HUES64 (cell line): ENCODE results near the gene TEX36.
"Not testable (repeated sequence)": the region's sequence is repeated elsewhere in the genome, so short reads cannot be mapped to it uniquely, and the experiment has no call there.

Source experiments
- H3K27ac ChIP-seq: 2 replicates; pipeline ENCODE4 v1.7.0; 2013; ENCODE audit warnings: low read depth, low read length, inconsistent platforms
- H3K27me3 ChIP-seq: 2 replicates; pipeline ENCODE4 v1.6.1; 2013; ENCODE audit warnings: mild to moderate bottlenecking, low read length; ENCODE audit not compliant: insufficient read depth
- H3K36me3 ChIP-seq: 2 replicates; pipeline ENCODE4 v1.6.1; 2013; ENCODE audit warnings: mild to moderate bottlenecking, low read length; ENCODE audit not compliant: insufficient read depth
- H3K4me1 ChIP-seq: 2 replicates; pipeline ENCODE4 v1.6.1; 2013; ENCODE audit warnings: mild to moderate bottlenecking, low read length, moderate library complexity; ENCODE audit not compliant: insufficient read depth
- H3K4me3 ChIP-seq: 2 replicates; pipeline ENCODE4 v1.5.1; 2013; ENCODE audit warnings: mild to moderate bottlenecking, low read length, moderate library complexity
- H3K9ac ChIP-seq: 2 replicates; pipeline ENCODE4 v1.6.1; 2013; ENCODE audit warnings: mild to moderate bottlenecking, low read depth, low read length
- H3K9me3 ChIP-seq: 2 replicates; pipeline ENCODE4 v1.6.1; 2013; ENCODE audit warnings: low read depth, low read length; ENCODE audit not compliant: insufficient read depth
- WGBS: fragments of 150-250, 120-280 bp; methylation state at CpG from one replicate; pipeline ENCODE4 v1.1.7; 2013; ENCODE audit warnings: missing lambda C conversion rate; 5-methylcytosine and 5-hydroxymethylcytosine counted together

The TEX36 gene

GRCh38 chr10:125628104-125629049 is 54.6 kb downstream of the TEX36 start:
- Histone ChIP-seq H3K27me3 (no peaks in the 10 kb centered on the region), H3K36me3 (no peaks in the 10 kb centered on the region), H3K4me1 (no peaks in the 10 kb centered on the region), H3K4me3 (no peak overlapping the region), H3K9ac (no peak overlapping the region), H3K27ac (no peak overlapping the region), H3K9me3 (no peaks in the 10 kb centered on the region)
- WGBS = 94% methylated on average over 9 of the region's 11 CpGs

- no peaks in the 10 kb centered on the region for H3K27me3 ChIP-seq
- H3K9me3 ChIP-seq = no peaks in the 10 kb centered on the region
- no peak overlapping the region for H3K9ac ChIP-seq
- no peaks in the 10 kb centered on the region for H3K4me1 ChIP-seq
- H3K4me3 ChIP-seq = no peak overlapping the region
- no peaks in the 10 kb centered on the region for H3K36me3 ChIP-seq
- H3K27ac ChIP-seq = no peak overlapping the region
- WGBS = 86% methylated on average over 4 of the region's 4 CpGs
These were observed 55.3 kb downstream of the TEX36 start for GRCh38 chr10:125627646-125628045.

GRCh38 chr10:125626671-125627070 is 56.3 kb downstream of the TEX36 start:
- Histone ChIP-seq H3K27ac (no peak overlapping the region), H3K4me3 (no peak overlapping the region), H3K4me1 (no peaks in the 10 kb centered on the region), H3K36me3 (no peaks in the 10 kb centered on the region), H3K9ac (no peak overlapping the region), H3K9me3 (no peaks in the 10 kb centered on the region), H3K27me3 (no peaks in the 10 kb centered on the region)
- 63% methylated on average over 6 of the region's 6 CpGs for WGBS

- Histone ChIP-seq H3K9me3 (0 out of 2 replicates have a peak, but pooled peaks cover 2% of the 10 kb centered on the region), H3K4me3 (no peak overlapping the region), H3K27me3 (no peaks in the 10 kb centered on the region), H3K9ac (no peak overlapping the region), H3K36me3 (no peaks in the 10 kb centered on the region), H3K27ac (no peak overlapping the region), H3K4me1 (no peaks in the 10 kb centered on the region)
- WGBS = 96% methylated on average over 12 of the region's 12 CpGs
These were observed 57.4 kb downstream of the TEX36 start for GRCh38 chr10:125625586-125625985.

GRCh38 chr10:125624800-125625199 is 58.2 kb downstream of the TEX36 start:
- 93% methylated on average over 7 of the region's 7 CpGs for WGBS
- 0 out of 2 replicates have a peak, but pooled peaks cover 2% of the 10 kb centered on the region for H3K9me3 ChIP-seq
- H3K27ac ChIP-seq = no peak overlapping the region
- no peak overlapping the region for H3K4me3 ChIP-seq
- H3K27me3 ChIP-seq = no peaks in the 10 kb centered on the region
- H3K36me3 ChIP-seq = no peaks in the 10 kb centered on the region
- no peak overlapping the region for H3K9ac ChIP-seq
- H3K4me1 ChIP-seq = no peaks in the 10 kb centered on the region

- Histone ChIP-seq H3K4me3 (no peak overlapping the region), H3K9ac (no peak overlapping the region), H3K36me3 (no peaks in the 10 kb centered on the region), H3K27ac (no peak overlapping the region), H3K27me3 (no peaks in the 10 kb centered on the region), H3K9me3 (0 out of 2 replicates have a peak, but pooled peaks cover 2% of the 10 kb centered on the region), H3K4me1 (no peaks in the 10 kb centered on the region)
- WGBS = 100% methylated on average over 4 of the region's 4 CpGs
These were observed 61.9 kb downstream of the TEX36 start for GRCh38 chr10:125621052-125621451.

GRCh38 chr10:125620401-125620800 is 62.6 kb downstream of the TEX36 start:
- WGBS = 94% methylated on average over 1 of the region's 1 CpG

GRCh38 chr10:125613062-125613461 is 69.9 kb downstream of the TEX36 start:
- not testable (repeated sequence) for H3K9ac ChIP-seq, H3K36me3 ChIP-seq, H3K4me3 ChIP-seq, H3K4me1 ChIP-seq, H3K27me3 ChIP-seq, H3K9me3 ChIP-seq, H3K27ac ChIP-seq
- WGBS = 89% methylated on average over 8 of the region's 8 CpGs

More at GRCh38 chr10:125620401-125620800, 62.6 kb downstream of the TEX36 start:
- Histone ChIP-seq H3K9ac (no peak overlapping the region), H3K36me3 (no peaks in the 10 kb centered on the region), H3K9me3 (0 out of 2 replicates have a peak, but pooled peaks cover 2% of the 10 kb centered on the region), H3K4me3 (no peak overlapping the region), H3K27ac (no peak overlapping the region), H3K4me1 (no peaks in the 10 kb centered on the region), H3K27me3 (no peaks in the 10 kb centered on the region)

- Histone ChIP-seq H3K4me3 (no peak overlapping the region), H3K9me3 (no peaks in the 10 kb centered on the region), H3K36me3 (no peaks in the 10 kb centered on the region), H3K27me3 (no peaks in the 10 kb centered on the region), H3K9ac (no peak overlapping the region), H3K27ac (no peak overlapping the region), H3K4me1 (no peaks in the 10 kb centered on the region)
- WGBS = 100% methylated on average over 1 of the region's 1 CpG
These were observed 71.2 kb downstream of the TEX36 start for GRCh38 chr10:125611756-125612155.

- no peak overlapping the region for H3K9ac ChIP-seq
- no peak overlapping the region for H3K4me3 ChIP-seq
- H3K27me3 ChIP-seq = no peaks in the 10 kb centered on the region
- no peaks in the 10 kb centered on the region for H3K36me3 ChIP-seq
- H3K9me3 ChIP-seq = no peaks in the 10 kb centered on the region
- H3K4me1 ChIP-seq = no peaks in the 10 kb centered on the region
- H3K27ac ChIP-seq = no peak overlapping the region
- WGBS = 100% methylated on average over 2 of the region's 2 CpGs
These were observed 71.7 kb downstream of the TEX36 start for GRCh38 chr10:125611216-125611615.

- Histone ChIP-seq H3K4me1 (no peaks in the 10 kb centered on the region), H3K27me3 (no peaks in the 10 kb centered on the region), H3K36me3 (no peaks in the 10 kb centered on the region), H3K4me3 (no peak overlapping the region), H3K27ac (no peak overlapping the region), H3K9me3 (no peaks in the 10 kb centered on the region), H3K9ac (no peak overlapping the region)
- 93% methylated on average over 4 of the region's 4 CpGs for WGBS
These were observed 73.1 kb downstream of the TEX36 start for GRCh38 chr10:125609859-125610258.
